T-helper 17 cell (primary cell): ENCODE data around the gene GPR75. TPM values are rescaled to one million over a fixed set of nuclear protein-coding genes. Genes with fewer than 3 reads are reported as not detected.

Experiments
- ATAC-seq: fragments of 150-1000 bp; cut with Tn5 transposase; 2 replicates; pipeline ENCODE4 v1.10.0; 2021; ENCODE audit warnings: mild to moderate bottlenecking, moderate library complexity
- DNase-seq, 3 donors: peaks; one replicate each; pipeline versions ENCODE4 v3.0.0 to v3.0.0-alpha.2; 2020 to 2021
- H3K9me3 ChIP-seq: one replicate; pipeline ENCODE4 v1.7.0; 2013; ENCODE audit warnings: low read length, mild to moderate bottlenecking; ENCODE audit not compliant: control insufficient read depth, poor library complexity, severe bottlenecking
- H3K27ac Mint-ChIP-seq: one replicate; pipeline ENCODE4 v1.8.0; 2022; ENCODE audit warnings: mild to moderate bottlenecking, moderate library complexity, mixed read lengths
- H3K27me3 Mint-ChIP-seq: one replicate; pipeline ENCODE4 v1.8.0; 2022; ENCODE audit warnings: mixed read lengths
- H3K36me3 Mint-ChIP-seq: one replicate; pipeline ENCODE4 v1.8.0; 2022; ENCODE audit warnings: low read depth, mixed read lengths
- H3K4me1 Mint-ChIP-seq: one replicate; pipeline ENCODE4 v1.8.0; 2022; ENCODE audit warnings: mild to moderate bottlenecking, mixed read lengths
- H3K4me3 Mint-ChIP-seq: one replicate; pipeline ENCODE4 v1.8.0; 2022; ENCODE audit warnings: mild to moderate bottlenecking, moderate library complexity, mixed read lengths
- total RNA-seq, 4 donors: library from RNA in 2 of 4; stranded (reverse) in 2 of 4; gene quantifications; one replicate each; pipeline ENCODE4 v1.2.3 and lab custom pipeline; 2022 to 2026

The GPR75 gene
- total RNA-seq, 2 donors from 2014 or later = 1.8 to 2.7 TPM

- DNase-seq (no peak), ATAC-seq (no peak)
These were observed 40.8 kb downstream of the GPR75 start for GRCh38 chr2:53818854-53819435.

DNA sequence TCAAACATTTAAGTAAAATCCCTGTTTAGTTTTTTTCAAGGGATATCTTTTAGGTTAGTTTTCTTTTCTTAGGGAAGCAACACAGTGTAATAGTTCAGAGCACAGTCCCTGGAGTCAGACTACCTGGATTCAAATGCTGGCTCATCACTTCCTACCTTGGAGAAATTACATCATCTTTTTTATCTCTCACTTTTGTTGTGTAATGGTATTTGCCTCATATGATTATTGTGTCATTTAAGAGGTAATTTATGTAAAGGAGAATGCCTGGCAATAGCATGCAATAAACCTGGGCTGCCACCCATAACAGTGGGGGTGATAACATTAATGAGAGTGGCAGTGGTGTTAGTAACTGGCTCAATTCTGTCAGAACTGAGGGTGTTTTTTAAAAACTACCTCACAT is 46.6 kb downstream of the GPR75 start:
- Mint-ChIP-seq H3K4me1 (peaks cover 7% of the 10 kb centered on the region), H3K36me3 (peaks cover 13% of the 10 kb centered on the region), H3K27me3 (no peaks in the 10 kb centered on the region), H3K27ac (peak overlapping the region; percentile 11), H3K4me3 (no peak overlapping the region)
- no peak for ATAC-seq
- no peak for DNase-seq
- H3K9me3 ChIP-seq = no peaks in the 10 kb centered on the region

More at GRCh38 chr2:53818854-53819435, 40.8 kb downstream of the GPR75 start:
- peaks cover 3% of the 10 kb centered on the region for H3K36me3 Mint-ChIP-seq
- H3K27ac Mint-ChIP-seq = no peak overlapping the region
- H3K27me3 Mint-ChIP-seq = no peaks in the 10 kb centered on the region
- H3K9me3 ChIP-seq = no peaks in the 10 kb centered on the region
- no peak overlapping the region for H3K4me3 Mint-ChIP-seq
- peaks cover 2% of the 10 kb centered on the region for H3K4me1 Mint-ChIP-seq

GRCh38 chr2:53811601-53812000 is 48.2 kb downstream of the GPR75 start:
- no peak for DNase-seq
- ATAC-seq = no peak
- Mint-ChIP-seq H3K4me1 (peaks cover 7% of the 10 kb centered on the region), H3K27me3 (no peaks in the 10 kb centered on the region), H3K36me3 (peaks cover 14% of the 10 kb centered on the region), H3K4me3 (no peak overlapping the region), H3K27ac (peak overlapping the region; percentile 87)
- no peaks in the 10 kb centered on the region for H3K9me3 ChIP-seq

Other genes with a start within 250 kb of the GPR75 start
- under 1 TPM; 0.42 to 0.76 TPM for gene CHAC2, start 92.2 kb downstream of the GPR75 start, total RNA-seq
- 10 to 100 TPM; 26.0 to 29.1 TPM for gene ASB3, start 73.0 kb downstream of the GPR75 start, total RNA-seq
- 10 to 100 TPM; 16.6 to 17.8 TPM for gene ERLEC1, start 72.9 kb downstream of the GPR75 start, total RNA-seq
- gene PSME4, start 111.0 kb upstream of the GPR75 start, total RNA-seq = 10 to 100 TPM; 64.5 to 80.4 TPM